Naive B cell (primary cell): ENCODE measurements around the gene IL36A. TPM values are rescaled to one million over a fixed set of nuclear protein-coding genes. Genes with fewer than 3 reads are reported as not detected.
A peak's percentile ranks its signal among the peaks of the same experiment; 100 is the strongest.

ENCODE experiments used
- ATAC-seq, 2 donors: fragments of 150-1000 bp; cut with Tn5 transposase; 2 replicates each; pipeline ENCODE4 v1.10.0; 2021; ENCODE audit warnings: low read depth in 2 of 2, mild to moderate bottlenecking in 2 of 2, moderate library complexity in 2 of 2
- DNase-seq: peaks from one replicate; pipeline ENCODE4 v3.0.0; 2022
- H3K27ac Mint-ChIP-seq, 6 donors: one replicate each; pipeline ENCODE4 v1.8.0; 2020 to 2022; ENCODE audit warnings: mild to moderate bottlenecking in 6 of 6, mixed read lengths in 6 of 6, moderate library complexity in 5 of 6, inconsistent platforms in 2 of 6
- H3K27me3 Mint-ChIP-seq, 3 donors: one replicate each; pipeline ENCODE4 v1.8.0; 2021 to 2022; ENCODE audit warnings: mixed read lengths in 3 of 3, mild to moderate bottlenecking in 1 of 3
- H3K36me3 Mint-ChIP-seq, 2 donors: one replicate each; pipeline ENCODE4 v1.8.0; 2020 to 2022; ENCODE audit warnings: mixed read lengths in 2 of 2, inconsistent platforms in 1 of 2, mild to moderate bottlenecking in 1 of 2
- H3K4me1 Mint-ChIP-seq, 3 donors: one replicate each; pipeline ENCODE4 v1.8.0; 2020 to 2022; ENCODE audit warnings: mixed read lengths in 3 of 3, inconsistent platforms in 1 of 3, mild to moderate bottlenecking in 1 of 3, moderate library complexity in 1 of 3
- H3K4me3 Mint-ChIP-seq, 8 donors: one replicate each; pipeline ENCODE4 v1.8.0; 2020 to 2022; ENCODE audit warnings: mild to moderate bottlenecking in 8 of 8, mixed read lengths in 8 of 8, moderate library complexity in 8 of 8, inconsistent platforms in 2 of 8
- H3K9me3 Mint-ChIP-seq, 7 donors: one replicate each; pipeline ENCODE4 v1.8.0; 2020 to 2022; ENCODE audit warnings: mixed read lengths in 7 of 7, mild to moderate bottlenecking in 5 of 7, inconsistent platforms in 2 of 7, moderate library complexity in 1 of 7
- polyA plus RNA-seq, 6 donors: library from polyadenylated mRNA; unstranded; fragments of 300-500 nt; fragmentation: Illumina TruSeq; gene quantifications; one replicate each; pipeline ENCODE4 v1.2.3, GENCODE V29; 2021; ENCODE audit warnings: low read depth in 6 of 6

IL36A gene
- polyA plus RNA-seq, 6 donors from 2014 or later = not detected

DNA sequence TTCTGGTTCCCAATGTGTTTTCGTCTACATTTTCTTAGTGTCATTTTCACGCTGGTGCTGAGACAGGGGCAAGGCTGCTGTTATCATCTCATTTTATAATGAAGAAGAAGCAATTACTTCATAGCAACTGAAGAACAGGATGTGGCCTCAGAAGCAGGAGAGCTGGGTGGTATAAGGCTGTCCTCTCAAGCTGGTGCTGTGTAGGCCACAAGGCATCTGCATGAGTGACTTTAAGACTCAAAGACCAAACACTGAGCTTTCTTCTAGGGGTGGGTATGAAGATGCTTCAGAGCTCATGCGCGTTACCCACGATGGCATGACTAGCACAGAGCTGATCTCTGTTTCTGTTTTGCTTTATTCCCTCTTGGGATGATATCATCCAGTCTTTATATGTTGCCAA lies 20.2 kb upstream of the IL36A start:
- H3K4me1 Mint-ChIP-seq = no peaks in the 10 kb centered on the region
- H3K9me3 Mint-ChIP-seq = peaks cover 0 to 24% (median 15%) of the 10 kb centered on the region in 7 donors
- DNase-seq (no peak), ATAC-seq (no peak)
- no peak overlapping the region for H3K27ac Mint-ChIP-seq
- H3K36me3 Mint-ChIP-seq = peaks cover 0 to 4% of the 10 kb centered on the region in 2 donors
- H3K27me3 Mint-ChIP-seq = peaks cover 0 to 9% (median 0%) of the 10 kb centered on the region in 3 donors
- no peak overlapping the region for H3K4me3 Mint-ChIP-seq

GRCh38 chr2:112989611-112990010 lies 15.6 kb upstream of the IL36A start:
- Mint-ChIP-seq H3K9me3 (peaks cover 7 to 62% (median 36%) of the 10 kb centered on the region in 7 donors), H3K27me3 (peaks cover 0 to 27% (median 13%) of the 10 kb centered on the region in 3 donors), H3K27ac (no peak overlapping the region), H3K4me1 (no peaks in the 10 kb centered on the region), H3K36me3 (peaks cover 15 to 26% of the 10 kb centered on the region in 2 donors), H3K4me3 (no peak overlapping the region)
- DNase-seq (no peak), ATAC-seq (no peak)

DNA sequence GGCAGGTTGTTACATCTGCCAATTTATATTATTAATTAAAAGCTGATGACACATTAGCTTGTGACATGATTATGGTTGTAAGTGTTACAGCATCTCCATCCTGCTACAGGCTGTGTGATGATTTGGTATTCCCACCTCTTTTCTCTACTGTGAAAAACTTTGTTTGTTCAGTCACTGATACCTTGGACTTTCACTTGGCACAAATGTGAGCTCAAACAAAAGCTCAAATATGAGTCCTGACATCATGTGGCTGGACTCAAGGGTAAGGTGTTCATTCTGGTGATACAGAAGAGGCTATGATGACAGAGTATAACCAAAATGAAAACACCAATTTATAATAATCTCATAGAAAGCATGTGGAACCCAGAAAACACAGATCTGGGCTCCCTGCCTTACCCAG lies 11.4 kb upstream of the IL36A start:
- ATAC-seq (no peak), DNase-seq (no peak)
- peaks cover 9 to 31% (median 20%) of the 10 kb centered on the region in 3 donors for H3K27me3 Mint-ChIP-seq
- H3K36me3 Mint-ChIP-seq = peaks cover 15 to 33% of the 10 kb centered on the region in 2 donors
- H3K9me3 Mint-ChIP-seq = peaks cover 9 to 54% (median 31%) of the 10 kb centered on the region in 7 donors
- no peaks in the 10 kb centered on the region for H3K4me1 Mint-ChIP-seq
- peak overlapping the region in 1 of 6 donors; percentile 28 for H3K27ac Mint-ChIP-seq
- no peak overlapping the region for H3K4me3 Mint-ChIP-seq

DNA sequence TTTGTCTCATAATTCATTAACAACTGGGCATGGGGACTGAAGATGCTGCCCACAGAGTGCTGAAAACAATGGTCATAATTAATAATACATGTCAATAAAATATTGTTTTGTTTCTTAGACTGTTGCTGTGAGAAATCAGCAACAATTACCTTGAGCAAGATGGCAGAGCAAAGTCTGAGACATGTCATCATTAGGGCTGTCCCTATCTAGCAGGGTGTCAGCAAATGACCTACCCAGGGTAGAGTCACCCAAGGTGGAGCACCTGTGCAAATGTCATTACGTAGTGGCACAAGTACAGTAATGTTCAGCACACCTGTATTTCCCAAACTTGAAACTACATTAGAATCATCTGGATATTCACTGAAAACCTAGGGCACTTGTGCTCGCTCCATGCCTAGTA lies 10.6 kb upstream of the IL36A start:
- no peaks in the 10 kb centered on the region for H3K4me1 Mint-ChIP-seq
- H3K27me3 Mint-ChIP-seq = peaks cover 9 to 37% (median 27%) of the 10 kb centered on the region in 3 donors
- H3K9me3 Mint-ChIP-seq = peaks cover 11 to 56% (median 26%) of the 10 kb centered on the region in 7 donors
- DNase-seq (no peak), ATAC-seq (no peak)
- H3K36me3 Mint-ChIP-seq = peaks cover 15 to 34% of the 10 kb centered on the region in 2 donors
- H3K4me3 Mint-ChIP-seq = no peak overlapping the region
- peak overlapping the region in 1 of 6 donors; percentile 36 for H3K27ac Mint-ChIP-seq

DNA sequence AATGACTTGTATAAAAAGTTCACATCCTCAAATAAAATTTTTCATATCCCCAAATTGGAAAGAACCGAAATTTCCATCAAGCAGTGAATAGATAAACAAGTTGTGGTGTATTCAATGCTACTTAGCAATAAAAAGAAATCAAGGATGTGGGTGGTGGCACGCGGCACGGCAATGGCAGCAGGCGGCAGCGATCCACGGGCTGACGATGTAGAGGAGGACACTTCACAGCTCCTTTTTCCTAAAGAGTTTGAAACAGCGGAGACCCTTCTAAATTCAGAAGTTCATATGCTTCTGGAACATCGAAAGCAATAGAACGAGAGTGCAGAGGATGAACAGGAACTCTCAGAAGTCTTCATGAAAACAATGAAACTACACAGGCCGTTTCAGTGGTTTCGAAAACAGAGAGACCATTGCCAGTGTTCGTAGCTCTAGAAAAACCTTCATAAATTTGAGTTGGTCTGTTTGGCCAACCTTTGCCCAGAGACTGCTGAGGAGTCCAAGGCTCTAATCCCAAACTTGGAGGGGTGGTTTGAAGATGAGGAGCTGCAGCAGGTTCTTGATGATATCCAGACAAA lies 9.8 kb upstream of the IL36A start:
- Mint-ChIP-seq H3K9me3 (peaks cover 11 to 56% (median 26%) of the 10 kb centered on the region in 7 donors), H3K4me3 (no peak overlapping the region), H3K4me1 (no peaks in the 10 kb centered on the region), H3K36me3 (peaks cover 19 to 35% of the 10 kb centered on the region in 2 donors), H3K27ac (no peak overlapping the region), H3K27me3 (peaks cover 9 to 38% (median 30%) of the 10 kb centered on the region in 3 donors)
- DNase-seq (no peak), ATAC-seq (no peak)

GRCh38 chr2:112996635-112997034 lies 8.6 kb upstream of the IL36A start:
- no peak for DNase-seq
- H3K4me1 Mint-ChIP-seq = no peaks in the 10 kb centered on the region
- peaks cover 17 to 56% (median 36%) of the 10 kb centered on the region in 7 donors for H3K9me3 Mint-ChIP-seq
- H3K27me3 Mint-ChIP-seq = peaks cover 16 to 44% (median 39%) of the 10 kb centered on the region in 3 donors
- ATAC-seq = no peak
- H3K4me3 Mint-ChIP-seq = no peak overlapping the region
- peaks cover 19 to 42% of the 10 kb centered on the region in 2 donors for H3K36me3 Mint-ChIP-seq
- no peak overlapping the region for H3K27ac Mint-ChIP-seq

DNA sequence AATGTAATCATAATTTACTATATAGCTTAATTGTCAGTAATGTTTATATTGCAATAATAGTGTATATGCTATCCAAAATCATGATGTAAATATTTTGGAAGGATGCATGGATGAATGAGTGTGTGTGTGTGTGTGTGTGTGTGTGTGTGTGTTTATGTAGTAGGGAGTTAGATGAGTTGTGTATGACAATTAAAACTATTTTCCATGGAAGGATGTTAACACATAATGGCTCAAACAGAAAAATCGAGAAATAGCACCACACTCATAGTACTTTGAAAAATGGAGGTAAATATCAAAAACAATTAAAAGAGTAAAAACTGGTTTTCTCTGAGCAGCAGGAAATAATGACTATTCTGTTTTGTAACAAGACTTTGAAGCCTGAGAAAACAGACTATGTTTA lies 8.1 kb upstream of the IL36A start:
- Mint-ChIP-seq H3K27ac (no peak overlapping the region), H3K27me3 (peaks cover 18 to 46% (median 41%) of the 10 kb centered on the region in 3 donors), H3K36me3 (peaks cover 15 to 36% of the 10 kb centered on the region in 2 donors), H3K9me3 (peaks cover 20 to 54% (median 32%) of the 10 kb centered on the region in 7 donors), H3K4me1 (no peaks in the 10 kb centered on the region), H3K4me3 (no peak overlapping the region)
- ATAC-seq (no peak), DNase-seq (no peak)

- Mint-ChIP-seq H3K27ac (no peak overlapping the region), H3K27me3 (peaks cover 21 to 49% (median 38%) of the 10 kb centered on the region in 3 donors), H3K36me3 (peaks cover 8 to 21% of the 10 kb centered on the region in 2 donors), H3K4me1 (no peaks in the 10 kb centered on the region), H3K4me3 (no peak overlapping the region), H3K9me3 (peaks cover 12 to 36% (median 19%) of the 10 kb centered on the region in 7 donors)
- DNase-seq (no peak), ATAC-seq (no peak)
Measured at GRCh38 chr2:113000436-113000835, 4.8 kb upstream of the IL36A start.

DNA sequence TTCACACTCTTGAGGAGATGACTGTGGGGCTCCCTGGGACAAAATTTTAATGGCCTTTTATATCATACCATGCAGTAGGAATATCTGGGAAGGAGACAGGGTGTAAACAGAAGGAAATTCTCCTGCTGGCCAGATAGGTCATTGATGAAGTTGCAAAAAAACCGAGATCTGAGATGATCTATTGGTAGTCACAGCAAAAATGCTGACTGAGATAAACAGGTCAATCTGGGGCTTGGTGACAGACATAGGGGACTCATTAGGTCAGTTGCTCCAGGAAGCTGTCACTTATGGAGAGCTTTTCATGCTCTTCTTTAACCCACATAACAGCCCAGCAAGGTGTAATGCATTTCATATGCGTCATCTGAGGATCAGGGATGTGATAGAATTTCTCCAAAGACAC lies 2.6 kb upstream of the IL36A start:
- no peak for ATAC-seq
- peaks cover 12 to 36% (median 19%) of the 10 kb centered on the region in 7 donors for H3K9me3 Mint-ChIP-seq
- H3K27ac Mint-ChIP-seq = no peak overlapping the region
- no peaks in the 10 kb centered on the region for H3K4me1 Mint-ChIP-seq
- peaks cover 8 to 21% of the 10 kb centered on the region in 2 donors for H3K36me3 Mint-ChIP-seq
- peaks cover 26 to 49% (median 48%) of the 10 kb centered on the region in 3 donors for H3K27me3 Mint-ChIP-seq
- no peak for DNase-seq
- no peak overlapping the region for H3K4me3 Mint-ChIP-seq

GRCh38 chr2:113007250-113007649 lies 2.0 kb downstream of the IL36A start:
- Mint-ChIP-seq H3K36me3 (no peaks in the 10 kb centered on the region), H3K27me3 (peaks cover 12 to 39% (median 35%) of the 10 kb centered on the region in 3 donors), H3K4me1 (no peaks in the 10 kb centered on the region), H3K4me3 (no peak overlapping the region), H3K27ac (no peak overlapping the region), H3K9me3 (peaks cover 0 to 2% (median 0%) of the 10 kb centered on the region in 7 donors)
- ATAC-seq (no peak), DNase-seq (no peak)

- H3K4me1 Mint-ChIP-seq = no peaks in the 10 kb centered on the region
- H3K27me3 Mint-ChIP-seq = peaks cover 16 to 32% (median 29%) of the 10 kb centered on the region in 3 donors
- H3K4me3 Mint-ChIP-seq = no peak overlapping the region
- H3K36me3 Mint-ChIP-seq = no peaks in the 10 kb centered on the region
- DNase-seq (no peak), ATAC-seq (no peak)
- peaks cover 0 to 2% (median 0%) of the 10 kb centered on the region in 7 donors for H3K9me3 Mint-ChIP-seq
- peak overlapping the region in 1 of 6 donors; percentile 64 for H3K27ac Mint-ChIP-seq
Measured at GRCh38 chr2:113009622-113010021, 4.4 kb downstream of the IL36A start.

DNA sequence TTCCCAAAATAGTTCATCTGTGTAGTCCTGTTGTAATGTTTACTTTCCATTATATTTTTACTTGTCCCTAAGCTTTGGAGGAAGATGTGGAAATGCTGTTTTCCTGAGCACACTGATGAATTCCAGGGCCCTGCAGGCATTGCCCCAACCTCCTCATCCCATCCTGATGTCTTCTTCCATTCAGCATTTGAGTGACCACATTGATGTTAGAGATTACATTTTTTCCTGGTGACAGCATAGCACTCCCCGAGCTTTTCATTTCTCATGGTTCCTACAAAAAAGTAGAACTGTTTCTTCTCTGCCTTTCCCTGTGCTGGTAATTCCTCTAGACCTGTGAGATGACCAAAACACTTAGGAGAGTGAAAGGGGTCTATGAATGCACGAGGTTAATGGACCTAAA lies 4.8 kb downstream of the IL36A start:
- ATAC-seq (no peak), DNase-seq (no peak)
- Mint-ChIP-seq H3K36me3 (no peaks in the 10 kb centered on the region), H3K4me1 (no peaks in the 10 kb centered on the region), H3K4me3 (no peak overlapping the region), H3K27me3 (peaks cover 16 to 32% (median 29%) of the 10 kb centered on the region in 3 donors), H3K27ac (peak overlapping the region in 1 of 6 donors; percentile 64), H3K9me3 (peaks cover 0 to 2% (median 0%) of the 10 kb centered on the region in 7 donors)

DNA sequence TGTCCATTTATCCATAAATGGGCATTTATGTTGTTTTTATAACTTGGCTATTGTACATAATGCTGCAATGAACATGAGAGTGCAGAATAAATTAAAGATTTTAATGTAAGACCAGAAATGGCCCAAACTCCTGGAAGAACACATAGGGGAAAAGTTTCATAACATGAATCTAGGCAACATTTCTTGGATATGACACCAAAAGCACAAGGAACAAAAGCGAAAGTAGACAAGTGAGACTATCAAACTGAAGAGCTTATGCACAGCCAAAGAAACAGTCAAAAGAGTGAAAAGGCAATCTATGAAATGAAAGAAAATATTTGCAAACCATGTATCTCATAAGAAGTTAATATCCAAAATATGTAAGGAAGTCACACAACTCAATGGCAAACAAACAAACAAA lies 5.8 kb downstream of the IL36A start:
- Mint-ChIP-seq H3K4me3 (no peak overlapping the region), H3K36me3 (no peaks in the 10 kb centered on the region), H3K27ac (no peak overlapping the region), H3K4me1 (no peaks in the 10 kb centered on the region), H3K27me3 (peaks cover 10 to 26% (median 23%) of the 10 kb centered on the region in 3 donors), H3K9me3 (peaks cover 0 to 2% (median 0%) of the 10 kb centered on the region in 7 donors)
- no peak for DNase-seq
- ATAC-seq = no peak
